Liver (tissue), 9 donors: ENCODE results near the gene RNF41. TPM values are rescaled to one million over a fixed set of nuclear protein-coding genes. Genes with fewer than 3 reads are reported as not detected.

ENCODE experiments used
- DNase-seq: peaks from one replicate; pipeline ENCODE4 v3.0.0-alpha.2; 2017; ENCODE audit warnings: low spot score
- H3K27ac ChIP-seq, 2 donors: one replicate each; pipeline ENCODE4 v1.7.0; 2013; ENCODE audit warnings: inconsistent platforms in 2 of 2, low read length in 2 of 2, control low read depth in 1 of 2, low read depth in 1 of 2, mild to moderate bottlenecking in 1 of 2
- H3K27me3 ChIP-seq, 4 donors: one replicate each; pipeline versions ENCODE4 v1.6.1 to v1.7.0; 2013; ENCODE audit warnings: low read length in 3 of 4, inconsistent platforms in 1 of 4, mild to moderate bottlenecking in 1 of 4, moderate library complexity in 1 of 4; ENCODE audit not compliant: control insufficient read depth in 4 of 4, insufficient read depth in 4 of 4
- H3K36me3 ChIP-seq, 4 donors: one replicate each; pipeline versions ENCODE4 v1.6.1 to v1.7.0; 2013; ENCODE audit warnings: low read length in 3 of 4, mild to moderate bottlenecking in 3 of 4, low read depth in 1 of 4, moderate library complexity in 1 of 4; ENCODE audit not compliant: control insufficient read depth in 4 of 4, insufficient read depth in 3 of 4
- H3K4me1 ChIP-seq, 4 donors: one replicate each; pipeline versions ENCODE4 v1.6.1 to v1.7.0; 2013; ENCODE audit warnings: low read length in 3 of 4, mild to moderate bottlenecking in 3 of 4, moderate library complexity in 1 of 4; ENCODE audit not compliant: control insufficient read depth in 4 of 4, insufficient read depth in 4 of 4
- H3K4me3 ChIP-seq, 3 donors: one replicate each; pipeline versions ENCODE4 v1.6.1 to v1.7.0; 2013; ENCODE audit warnings: low read length in 3 of 3, control low read depth in 1 of 3, low read depth in 1 of 3, mild to moderate bottlenecking in 1 of 3
- H3K9ac ChIP-seq, 2 donors: one replicate each; pipeline ENCODE4 v1.7.0; 2013; ENCODE audit warnings: low read length in 2 of 2, mild to moderate bottlenecking in 2 of 2, moderate library complexity in 2 of 2, control low read depth in 1 of 2, low read depth in 1 of 2
- H3K9me3 ChIP-seq, 4 donors: one replicate each; pipeline versions ENCODE4 v1.6.1 to v1.7.0; 2013; ENCODE audit warnings: low read length in 3 of 4; ENCODE audit not compliant: control insufficient read depth in 4 of 4
- ATF3 ChIP-seq: IDR thresholded peaks from 2 replicates; pipeline ENCODE4 v1.6.1; 2016; ENCODE audit warnings: antibody characterized with exemption
- EGR1 ChIP-seq, 2 donors: IDR thresholded peaks; 2 replicates each; pipeline ENCODE4 v1.6.1; 2016 to 2018; ENCODE audit warnings: antibody characterized with exemption in 2 of 2, low read depth in 2 of 2
- FOXA1 ChIP-seq: IDR thresholded peaks from 2 replicates; pipeline ENCODE4 v1.6.1; 2016; ENCODE audit warnings: antibody characterized with exemption
- HNF4A ChIP-seq, 2 donors: conservative IDR thresholded peaks; 2 replicates each; pipeline ENCODE4 v1.6.1; 2016; ENCODE audit warnings: antibody characterized with exemption in 2 of 2, mild to moderate bottlenecking in 2 of 2
- HNF4G ChIP-seq: IDR thresholded peaks from 2 replicates; pipeline ENCODE4 v1.6.1; 2016; ENCODE audit warnings: antibody characterized with exemption
- MAX ChIP-seq: IDR thresholded peaks from 2 replicates; pipeline ENCODE4 v1.6.1; 2016; ENCODE audit warnings: antibody characterized with exemption
- NR2F2 ChIP-seq: IDR thresholded peaks from 2 replicates; pipeline ENCODE4 v1.6.1; 2016; ENCODE audit warnings: antibody characterized with exemption
- RAD21 ChIP-seq, 2 donors: IDR thresholded peaks; 2 replicates each; pipeline ENCODE4 v1.6.1; 2016; ENCODE audit warnings: antibody characterized with exemption in 2 of 2, mild to moderate bottlenecking in 2 of 2
- REST ChIP-seq: IDR thresholded peaks from 2 replicates; pipeline ENCODE4 v1.6.1; 2016; ENCODE audit warnings: antibody characterized with exemption, mild to moderate bottlenecking
- RXRA ChIP-seq, 2 donors: IDR thresholded peaks; 2 replicates each; pipeline ENCODE4 v1.6.1; 2017 to 2018; ENCODE audit warnings: antibody characterized with exemption in 2 of 2, mild to moderate bottlenecking in 1 of 2
- SP1 ChIP-seq: IDR thresholded peaks from 2 replicates; pipeline ENCODE4 v1.6.1; 2018; ENCODE audit warnings: antibody characterized with exemption, mild to moderate bottlenecking
- TAF1 ChIP-seq: conservative IDR thresholded peaks from 2 replicates; pipeline ENCODE4 v1.6.1; 2016; ENCODE audit warnings: antibody characterized with exemption, mild to moderate bottlenecking
- YY1 ChIP-seq: IDR thresholded peaks from 2 replicates; pipeline ENCODE4 v1.6.1; 2016; ENCODE audit warnings: antibody characterized with exemption, mild to moderate bottlenecking
- WGBS: extraction: QIAGEN DNeasy Blood & Tissue Kit; methylation state at CpG from one replicate; pipeline ENCODE4 v1.1.7; 2013; 5-methylcytosine and 5-hydroxymethylcytosine counted together
- polyA plus RNA-seq, 2 donors: library from polyadenylated mRNA; stranded (reverse) in 1 of 2; unstranded in 1 of 2; fragments of 200-250 nt in 1 of 2; fragments of >200 nt in 1 of 2; fragmentation: Nextera tagmentation in 1 of 2; extraction: Ambion mirVana in 1 of 2; gene quantifications; one replicate each; pipeline versions ENCODE4 v1.2.1 to v1.2.3, GENCODE V29; 2013 to 2015
- total RNA-seq, 2 donors: library from RNA; depleted of rRNA; stranded (reverse); fragments of >200 nt; gene quantifications; one replicate each; pipeline ENCODE4 v1.2.3, GENCODE V29; 2014
- TF ChIP-seq, protein P1 (sequence below): IDR thresholded peaks from 2 replicates; pipeline ENCODE4 v1.6.1; 2016; ENCODE audit warnings: antibody characterized with exemption
- donor health status: healthy.
- donor health status: healthy.
- donor health status: healthy.
- donor health status: healthy.
- donor health status: healthy.

Gene RNF41
- total and polyA plus RNA-seq, 4 donors, result 7.6 to 31.8 (median 16.8) TPM

DNA sequence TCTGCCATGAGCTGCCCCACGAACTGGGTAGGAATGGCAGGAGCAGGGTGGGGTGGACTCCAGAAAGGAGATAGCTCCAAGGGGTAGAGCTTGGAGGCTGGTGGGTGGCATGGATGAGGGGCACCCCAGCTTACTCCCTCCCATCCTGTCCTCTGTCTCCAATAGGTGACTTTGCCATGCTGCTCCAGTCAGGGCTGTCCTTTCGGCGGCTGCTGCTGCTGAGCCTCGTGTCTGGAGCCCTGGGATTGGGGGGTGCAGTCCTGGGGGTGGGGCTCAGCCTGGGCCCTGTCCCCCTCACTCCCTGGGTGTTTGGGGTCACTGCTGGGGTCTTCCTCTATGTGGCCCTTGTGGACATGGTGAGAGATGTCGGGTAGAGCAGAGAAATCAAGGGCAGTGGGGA lies 15.3 kb upstream of the RNF41 start:
- H3K4me1 ChIP-seq, result peaks cover 0 to 15% (median 10%) of the 10 kb centered on the region in 4 donors
- no peak overlapping the region for H3K27ac ChIP-seq
- no peak for DNase-seq
- TF ChIP-seq REST, result no peak
- H3K27me3 ChIP-seq, result no peaks in the 10 kb centered on the region
- no peak overlapping the region for H3K4me3 ChIP-seq
- no peaks in the 10 kb centered on the region for H3K9me3 ChIP-seq
- peaks cover 0 to 36% (median 11%) of the 10 kb centered on the region in 4 donors for H3K36me3 ChIP-seq
- 79% methylated on average over 5 of the region's 5 CpGs for WGBS
- no peak overlapping the region for H3K9ac ChIP-seq

GRCh38 chr12:56236091-56236490 lies 14.4 kb upstream of the RNF41 start:
- Histone ChIP-seq H3K36me3 (peaks cover 0 to 32% (median 7%) of the 10 kb centered on the region in 4 donors), H3K4me3 (no peak overlapping the region), H3K27ac (no peak overlapping the region), H3K4me1 (peaks cover 0 to 24% (median 17%) of the 10 kb centered on the region in 4 donors), H3K9ac (no peak overlapping the region), H3K27me3 (no peaks in the 10 kb centered on the region), H3K9me3 (no peaks in the 10 kb centered on the region)
- WGBS, result 97% methylated on average over 6 of the region's 6 CpGs
- DNase-seq, result no peak
- no peak for TF ChIP-seq RXRA (IDR thresholded peaks at IDR 0.05)
- TF ChIP-seq HNF4A (conservative IDR thresholded peaks at IDR 0.05), result no peak
- no peak for TF ChIP-seq SP1
- no peak for TF ChIP-seq YY1
- TF ChIP-seq, protein P1, sequence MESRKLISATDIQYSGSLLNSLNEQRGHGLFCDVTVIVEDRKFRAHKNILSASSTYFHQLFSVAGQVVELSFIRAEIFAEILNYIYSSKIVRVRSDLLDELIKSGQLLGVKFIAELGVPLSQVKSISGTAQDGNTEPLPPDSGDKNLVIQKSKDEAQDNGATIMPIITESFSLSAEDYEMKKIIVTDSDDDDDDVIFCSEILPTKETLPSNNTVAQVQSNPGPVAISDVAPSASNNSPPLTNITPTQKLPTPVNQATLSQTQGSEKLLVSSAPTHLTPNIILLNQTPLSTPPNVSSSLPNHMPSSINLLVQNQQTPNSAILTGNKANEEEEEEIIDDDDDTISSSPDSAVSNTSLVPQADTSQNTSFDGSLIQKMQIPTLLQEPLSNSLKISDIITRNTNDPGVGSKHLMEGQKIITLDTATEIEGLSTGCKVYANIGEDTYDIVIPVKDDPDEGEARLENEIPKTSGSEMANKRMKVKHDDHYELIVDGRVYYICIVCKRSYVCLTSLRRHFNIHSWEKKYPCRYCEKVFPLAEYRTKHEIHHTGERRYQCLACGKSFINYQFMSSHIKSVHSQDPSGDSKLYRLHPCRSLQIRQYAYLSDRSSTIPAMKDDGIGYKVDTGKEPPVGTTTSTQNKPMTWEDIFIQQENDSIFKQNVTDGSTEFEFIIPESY, result no peak
- TF ChIP-seq HNF4G, result no peak

GRCh38 chr12:56234746-56235436 lies 13.2 kb upstream of the RNF41 start:
- 59% methylated on average over 16 of the region's 16 CpGs for WGBS
- DNase-seq, result no peak
- no peak for TF ChIP-seq EGR1 (IDR thresholded peaks at IDR 0.05; ENCODE audit: low read depth in 2 of 2)
- no peak for TF ChIP-seq TAF1
- no peak for TF ChIP-seq FOXA1
- no peak for TF ChIP-seq MAX
- no peak for TF ChIP-seq RAD21 (IDR thresholded peaks at IDR 0.05)
- no peak for TF ChIP-seq SP1
- no peak for TF ChIP-seq ATF3
- no peak for TF ChIP-seq HNF4G
- no peak for TF ChIP-seq YY1
- TF ChIP-seq HNF4A (conservative IDR thresholded peaks at IDR 0.05), result no peak
- TF ChIP-seq, protein P1, result no peak
- TF ChIP-seq NR2F2, result no peak
- H3K27me3 ChIP-seq, result no peaks in the 10 kb centered on the region
- no peak overlapping the region for H3K9ac ChIP-seq
- no peak overlapping the region for H3K27ac ChIP-seq
- peaks cover 0 to 27% (median 7%) of the 10 kb centered on the region in 4 donors for H3K36me3 ChIP-seq
- H3K4me1 ChIP-seq, result peaks cover 0 to 36% (median 26%) of the 10 kb centered on the region in 4 donors
- H3K4me3 ChIP-seq, result no peak overlapping the region
- H3K9me3 ChIP-seq, result no peaks in the 10 kb centered on the region
